Pancreas (tissue), 10 donors: Measurements from ENCODE around the gene FADS2. TPM values are rescaled to one million over a fixed set of nuclear protein-coding genes. Genes with fewer than 3 reads are reported as not detected.

Source experiments
- ATAC-seq, 4 donors: fragments of 200-7000 bp; cut with Tn5 transposase; one replicate each; pipeline versions ENCODE4 v1.8.0 to v1.9.1; 2020; ENCODE audit warnings: mild to moderate bottlenecking in 4 of 4, moderate library complexity in 4 of 4
- DNase-seq, 6 donors: peaks; one replicate each; pipeline ENCODE4 v3.0.0-alpha.2; 2020
- FAIRE-seq: peaks from 2 replicates; lab custom pipeline; 2012; peaks lifted over from hg19 to GRCh38; lab: Jason Lieb, UNC
- H3K27ac ChIP-seq, 4 donors: fragments of 200-600 bp; sonication (generic); 1 replicate in 3 of 4; 2 replicates in 1 of 4; pipeline versions ENCODE4 v1.5.0 to v1.8.0; 2020
- H3K27me3 ChIP-seq, 4 donors: fragments of 200-600 bp; one replicate each; pipeline ENCODE4 v1.8.0; 2021
- H3K36me3 ChIP-seq, 3 donors: fragments of 200-600 bp; sonication (generic) in 1 of 3; one replicate each; pipeline versions ENCODE4 v1.5.0 to v1.8.0; 2020 to 2021
- H3K4me1 ChIP-seq, 3 donors: fragments of 200-600 bp; one replicate each; pipeline ENCODE4 v1.8.0; 2021
- H3K4me3 ChIP-seq, 4 donors: fragments of 200-600 bp; sonication (generic) in 2 of 4; one replicate each; pipeline versions ENCODE4 v1.5.0 to v1.8.0; 2020 to 2021
- H3K9me3 ChIP-seq, 4 donors: fragments of 200-600 bp; one replicate each; pipeline ENCODE4 v1.8.0; 2021
- CTCF ChIP-seq, 4 donors: fragments of 200-600 bp; sonication (generic) in 3 of 4; IDR thresholded peaks; one replicate each; pipeline versions ENCODE4 v1.5.0 to v1.8.0; 2021; ENCODE audit warnings: antibody characterized with exemption in 4 of 4
- WGBS, 2 donors: extraction: QIAGEN DNeasy Blood & Tissue Kit; methylation state at CpG; one replicate each; pipeline ENCODE4 v1.1.7; 2013; 5-methylcytosine and 5-hydroxymethylcytosine counted together
- intact Hi-C, 3 donors: fragments of 100-400 bp; cut with DNase I; formaldehyde crosslinking; loops; one replicate each; pipeline versions ENCODE4 v1.11.1 to v1.14.2; 2022
- polyA plus RNA-seq, 2 donors: library from polyadenylated mRNA; stranded (reverse); fragments of 200-250 nt; gene quantifications; one replicate each; pipeline ENCODE4 v1.2.3, GENCODE V29; 2013
- total RNA-seq, 6 donors: library from RNA; stranded (reverse); fragmentation: NEBNext Ultra II Directional in 4 of 6; extraction: Animal tissue kit (Norgen Biotek cat#: 25700) in 4 of 6; gene quantifications; one replicate each; pipeline versions ENCODE4 v1.2.1 to v1.2.4, GENCODE V29; 2021 to 2023
- donor health status: healthy with polysubstance abuse.
- donor health status: DM: no; HTN: no; CAD: no; lungs with moderate emphysema.
- donor health status: DM: no; HTN: no; CAD: no.
- donor health status: control.
- donor health status: control.
- donor health status: Bipolar disorder and iron deficiency.
- donor health status: DM: yes; HTN: yes; CAD: no.
- donor health status: DM: no; HTN: no; CAD: no.
- donor health status: DM: no; HTN: no; CAD: no.
- donor health status: DM: yes; HTN: yes; CAD: no.

Gene FADS2
- total and polyA plus RNA-seq, 8 donors, result 1.7 to 21.3 (median 7.3) TPM

DNA sequence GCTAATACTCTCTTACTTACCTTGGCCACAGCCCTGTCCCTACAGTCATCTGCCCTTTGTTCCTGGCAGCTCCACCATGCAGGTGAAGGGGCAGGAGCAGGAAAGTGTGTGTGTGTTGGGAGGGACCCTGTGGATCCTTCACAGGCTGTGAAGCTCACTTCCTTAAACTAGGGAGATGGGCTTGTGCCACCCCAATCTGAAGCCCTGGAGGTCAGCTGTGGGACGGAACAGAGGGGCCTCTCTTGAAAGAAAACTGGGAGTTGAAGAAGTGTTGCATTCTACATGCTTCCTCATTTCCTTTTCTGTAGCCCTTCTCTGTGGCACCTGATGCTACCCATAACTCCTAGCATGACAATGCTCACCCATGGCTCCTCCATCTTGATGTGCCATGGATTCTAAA, 23.0 kb upstream of the FADS2 start:
- WGBS, 2 donors, result 94 to 100% methylated on average over 1 of the region's 1 CpG
- no peak for TF ChIP-seq CTCF (IDR thresholded peaks at IDR 0.05)
- Histone ChIP-seq H3K36me3 (no peaks in the 10 kb centered on the region), H3K9me3 (no peaks in the 10 kb centered on the region), H3K27ac (no peak overlapping the region), H3K4me1 (no peaks in the 10 kb centered on the region), H3K27me3 (no peaks in the 10 kb centered on the region), H3K4me3 (no peak overlapping the region)
- DNase-seq (no peak), ATAC-seq (no peak), FAIRE-seq (no peak)
- intact Hi-C loops, result loop anchor here (10.0 kb wide), 5 partner anchors 90 to 310 kb away; partner anchors contain the start of genes BEST1 (in 1 of the 3) and FADS3 (in 1 of the 3)

DNA sequence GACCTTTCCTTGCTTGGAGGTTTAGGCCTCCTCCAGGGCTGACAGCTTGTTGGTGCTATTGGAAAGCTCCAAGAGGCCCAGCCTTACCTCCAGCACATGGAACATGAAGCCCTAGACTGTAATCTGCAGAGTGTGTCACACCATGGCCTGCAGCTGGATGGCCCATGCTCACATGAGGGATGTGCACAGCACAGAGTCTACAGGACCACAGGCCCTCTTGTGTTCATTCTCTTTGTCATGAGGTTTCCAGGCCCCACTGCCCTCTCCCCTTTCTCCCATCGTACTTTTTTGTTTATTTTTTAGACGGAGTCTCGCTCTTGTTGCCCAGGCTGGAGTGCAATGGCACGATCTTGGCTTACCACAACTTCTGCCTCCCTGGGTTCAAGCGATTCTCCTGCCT, 21.3 kb upstream of the FADS2 start:
- Histone ChIP-seq H3K27ac (no peak overlapping the region), H3K27me3 (no peaks in the 10 kb centered on the region), H3K36me3 (no peaks in the 10 kb centered on the region), H3K9me3 (no peaks in the 10 kb centered on the region), H3K4me3 (no peak overlapping the region), H3K4me1 (no peaks in the 10 kb centered on the region)
- WGBS, 2 donors, result 84 to 87% methylated on average over 5 of the region's 5 CpGs
- no peak for TF ChIP-seq CTCF (IDR thresholded peaks at IDR 0.05)
- ATAC-seq (no peak), DNase-seq (peak in 1 of 6 donors; percentile 7), FAIRE-seq (no peak)
- intact Hi-C loops, result loop anchor here (10.0 kb wide), 5 partner anchors 88 to 308 kb away; partner anchors contain the start of genes BEST1 (in 1 of the 3) and FADS3 (in 1 of the 3)

DNA sequence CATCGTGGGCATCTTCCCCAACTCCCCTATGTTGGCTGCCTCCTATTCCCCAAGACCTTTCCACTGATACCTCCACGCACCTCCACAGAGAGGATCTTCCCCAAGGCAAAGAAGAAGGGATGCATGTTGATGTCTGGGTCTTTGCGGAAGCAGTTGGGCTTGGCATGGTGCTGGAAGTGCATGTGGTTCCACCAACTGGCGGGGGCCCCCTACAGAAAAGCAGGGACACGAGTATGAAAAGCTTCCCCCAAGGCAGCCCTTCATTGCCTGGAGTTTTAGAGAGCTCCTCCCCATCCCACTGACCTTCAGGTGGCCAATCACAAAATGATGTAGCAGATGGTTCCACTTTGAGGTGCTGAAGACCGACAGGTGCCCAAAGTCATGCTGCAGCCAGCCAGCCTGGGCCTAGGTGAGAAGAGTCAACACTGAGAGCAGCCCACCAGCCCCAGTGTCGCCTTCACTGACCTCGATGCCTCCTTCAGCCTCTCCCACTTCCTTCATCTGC, 17.4 kb upstream of the FADS2 start:
- FAIRE-seq, result no peak
- TF ChIP-seq CTCF (IDR thresholded peaks at IDR 0.05), result no peak
- no peaks in the 10 kb centered on the region for H3K4me1 ChIP-seq
- 90 to 94% methylated on average over 8 of the region's 8 CpGs for WGBS, 2 donors
- no peaks in the 10 kb centered on the region for H3K9me3 ChIP-seq
- no peaks in the 10 kb centered on the region for H3K27me3 ChIP-seq
- intact Hi-C loops, result no loop called here
- DNase-seq, result peak in 1 of 6 donors; percentile 19
- no peaks in the 10 kb centered on the region for H3K36me3 ChIP-seq
- H3K4me3 ChIP-seq, result no peak overlapping the region
- H3K27ac ChIP-seq, result no peak overlapping the region
- ATAC-seq, result no peak

DNA sequence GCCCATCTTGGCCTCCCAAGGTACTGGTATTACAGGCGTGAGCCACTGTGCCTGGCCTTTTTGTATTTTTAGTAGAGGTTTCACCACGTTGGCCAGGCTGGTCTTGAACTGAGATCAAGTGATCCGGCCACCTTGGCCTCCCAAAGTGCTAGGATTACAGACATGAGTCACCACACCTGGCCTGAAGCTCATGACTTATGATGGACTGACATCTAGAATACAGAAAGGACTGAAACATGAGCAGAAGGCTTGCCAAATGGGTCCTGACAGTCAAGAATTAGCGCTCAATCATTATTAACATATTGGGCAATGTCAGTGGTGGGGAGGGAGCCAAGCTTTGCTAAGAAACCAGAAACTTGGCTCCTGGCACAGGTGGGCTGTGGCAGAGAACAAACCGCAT, 16.3 kb upstream of the FADS2 start:
- FAIRE-seq, result no peak
- Histone ChIP-seq H3K27me3 (no peaks in the 10 kb centered on the region), H3K4me3 (no peak overlapping the region), H3K4me1 (no peaks in the 10 kb centered on the region), H3K9me3 (no peaks in the 10 kb centered on the region), H3K27ac (no peak overlapping the region), H3K36me3 (no peaks in the 10 kb centered on the region)
- TF ChIP-seq CTCF (IDR thresholded peaks at IDR 0.05), result no peak
- ATAC-seq, result no peak
- intact Hi-C loops, result no loop called here
- whole genome bisulfite sequencing, 2 donors, result 92 to 93% methylated on average over 5 of the region's 5 CpGs
- DNase-seq, result peak in 1 of 6 donors; percentile 16

DNA sequence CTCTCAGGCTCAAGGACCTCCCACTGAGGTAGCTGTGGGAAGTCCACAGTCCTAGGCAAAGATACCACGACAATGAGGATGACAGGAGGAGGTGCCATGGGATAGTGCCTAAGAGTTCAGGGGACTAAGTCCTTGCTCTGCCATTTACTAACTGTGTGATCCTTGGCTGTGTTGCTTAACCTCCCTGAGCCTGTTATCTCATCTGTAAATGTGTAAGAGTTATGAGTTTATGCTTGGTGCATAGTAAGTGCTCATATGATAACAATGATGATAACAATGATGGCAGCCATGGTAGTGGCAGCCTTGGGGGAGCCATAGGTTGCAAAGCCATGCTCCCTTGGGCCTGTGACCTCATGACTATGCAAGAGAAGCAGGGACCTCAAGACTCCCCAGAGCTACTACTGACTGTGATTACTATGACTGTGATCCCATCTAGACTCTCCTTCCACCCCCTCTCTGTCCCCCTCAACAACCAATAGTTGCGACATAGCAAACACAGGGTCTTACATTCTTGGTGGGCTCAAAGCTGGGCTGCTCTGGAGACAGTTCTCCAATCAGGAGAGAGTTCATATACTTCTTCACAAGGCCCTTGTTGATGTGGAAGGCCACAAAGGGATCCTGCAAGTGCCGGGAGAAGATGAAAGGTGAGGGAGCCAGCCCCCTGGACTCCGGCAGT, 15.2 kb upstream of the FADS2 start:
- no peak for FAIRE-seq
- Histone ChIP-seq H3K36me3 (no peaks in the 10 kb centered on the region), H3K4me1 (peaks cover 0 to 6% (median 3%) of the 10 kb centered on the region in 3 donors), H3K9me3 (no peaks in the 10 kb centered on the region), H3K4me3 (no peak overlapping the region), H3K27ac (no peak overlapping the region), H3K27me3 (no peaks in the 10 kb centered on the region)
- DNase-seq, result no peak
- 91 to 92% methylated on average over 4 of the region's 4 CpGs for WGBS, 2 donors
- TF ChIP-seq CTCF (IDR thresholded peaks at IDR 0.05), result no peak
- no peak for ATAC-seq
- intact Hi-C loops, result no loop called here
